K562 (cell line): ENCODE measurements around the gene JDP2. TPM values are rescaled to one million over a fixed set of nuclear protein-coding genes. Genes with fewer than 3 reads are reported as not detected.
"Not testable (repeated sequence)": the region's sequence is repeated elsewhere in the genome, so short reads cannot be mapped to it uniquely, and the experiment has no call there.

Experiments
- ATAC-seq: fragments of 200-7000 bp; cut with Tn5 transposase; 3 replicates; pipeline ENCODE4 v1.9.1; 2020; ENCODE audit warnings: moderate library complexity
- BruUV-seq: library from RNA; stranded (reverse); fragments of 400-500 nt; replicated peaks from 2 replicates; lab custom pipeline; 2021; lab: Mats Ljungman, UMichigan
- CTCF ChIA-PET: fragments of 300-600 bp; formaldehyde crosslinking; extraction: SDS; loops from one replicate; lab custom pipeline; 2021; ENCODE audit warnings: low intra/inter-chr PET ratio; lab: Yijun Ruan, JAX
- POLR2A ChIA-PET: fragments of 300-600, 350-650 bp; sonication (Branson Sonifier 250); formaldehyde crosslinking; extraction: SDS; loops from one replicate; lab custom pipeline; 2021; ENCODE audit warnings: antibody characterized with exemption, inconsistent platforms; lab: Yijun Ruan, JAX
- DNase-seq, 4 experiments: peaks; one replicate each; pipeline versions ENCODE4 v3.0.0 to v3.0.0-alpha.2; 2011 to 2018; ENCODE audit warnings: low spot score in 3 of 4, mixed read lengths in 3 of 4; ENCODE audit errors: extremely low read depth in 1 of 4
- FAIRE-seq: peaks from 2 replicates; lab custom pipeline; 2011; peaks lifted over from hg19 to GRCh38; lab: Jason Lieb, UNC
- H2AFZ ChIP-seq: 2 replicates; pipeline ENCODE4 v1.6.0; 2011; ENCODE audit warnings: low read depth, low read length, control low read depth, inconsistent platforms
- H3K27ac ChIP-seq: fragments of 200-600 bp; 3 replicates; pipeline ENCODE4 v1.8.0; 2011; ENCODE audit warnings: low read depth, mild to moderate bottlenecking, control low read depth, inconsistent platforms, low read length, moderate library complexity, mixed read lengths; ENCODE audit errors: extremely low read depth
- H3K27me3 ChIP-seq, 2 experiments: fragments of 300-600 bp in 1 of 2; 2 replicates in 1 of 2; 3 replicates in 1 of 2; pipeline versions ENCODE4 v1.6.0 to v1.8.0; 2011; ENCODE audit warnings: inconsistent platforms in 2 of 2, low read length in 2 of 2, mild to moderate bottlenecking in 1 of 2, mixed read lengths in 1 of 2, moderate library complexity in 1 of 2; ENCODE audit not compliant: control insufficient read depth in 2 of 2, insufficient read depth in 2 of 2
- H3K36me3 ChIP-seq: fragments of 300-600 bp; 3 replicates; pipeline ENCODE4 v1.8.0; 2011; ENCODE audit warnings: mild to moderate bottlenecking, low read length, inconsistent platforms; ENCODE audit not compliant: control insufficient read depth, insufficient read depth
- H3K4me1 ChIP-seq, 2 experiments: fragments of 200-600 bp in 1 of 2; replicated peaks in 1 of 2; 2 replicates in 1 of 2; 3 replicates in 1 of 2; pipeline versions ENCODE4 v1.5.1 to v1.8.0; 2011; ENCODE audit warnings: inconsistent platforms in 2 of 2, low read length in 2 of 2, mild to moderate bottlenecking in 1 of 2, mixed read lengths in 1 of 2, moderate library complexity in 1 of 2; ENCODE audit not compliant: control insufficient read depth in 2 of 2, insufficient read depth in 2 of 2
- H3K4me2 ChIP-seq: 2 replicates; pipeline ENCODE4 v1.6.1; 2011; ENCODE audit warnings: low read length, control low read depth, inconsistent platforms, mixed read lengths; ENCODE audit not compliant: insufficient read depth
- H3K4me3 ChIP-seq: fragments of 200-600 bp; sonication (generic), shearing (Covaris generic); 2 replicates; pipeline ENCODE4 v1.5.1; 2016; ENCODE audit warnings: control low read depth, inconsistent platforms
- H3K79me2 ChIP-seq: fragments of 200-600 bp; 3 replicates; pipeline ENCODE4 v1.8.0; 2011; ENCODE audit warnings: low read length, inconsistent platforms; ENCODE audit not compliant: control insufficient read depth, insufficient read depth
- H3K9ac ChIP-seq, 2 experiments: 2 replicates each; pipeline versions ENCODE4 v1.6.0 to v1.6.1; 2011; ENCODE audit warnings: low read depth in 2 of 2, low read length in 2 of 2, control low read depth in 1 of 2, inconsistent platforms in 1 of 2, mild to moderate bottlenecking in 1 of 2, mixed read lengths in 1 of 2; ENCODE audit not compliant: insufficient read depth in 1 of 2
- H3K9me1 ChIP-seq: one replicate; pipeline ENCODE4 v1.6.0; 2011; ENCODE audit warnings: inconsistent platforms, mild to moderate bottlenecking, low read length, moderate library complexity; ENCODE audit not compliant: control insufficient read depth, insufficient read depth
- H3K9me3 ChIP-seq: replicated peaks from 2 replicates; pipeline ENCODE4 v1.5.1; 2011; ENCODE audit warnings: low read depth, low read length, inconsistent platforms; ENCODE audit not compliant: control insufficient read depth, insufficient read depth
- H4K20me1 ChIP-seq: replicated peaks from 2 replicates; pipeline ENCODE4 v1.6.1; 2011; ENCODE audit warnings: low read length, inconsistent platforms, mixed read lengths; ENCODE audit not compliant: control insufficient read depth, insufficient read depth
- CBX5 ChIP-seq: IDR thresholded peaks from 2 replicates; pipeline ENCODE4 v1.6.1; 2014; ENCODE audit warnings: low read depth, borderline replicate concordance
- DNMT1 ChIP-seq: fragments of 450-650 bp; IDR thresholded peaks from 2 replicates; pipeline ENCODE4 v1.6.1; 2016; ENCODE audit warnings: antibody characterized with exemption, mild to moderate bottlenecking
- FOXM1 ChIP-seq, 2 experiments: fragments of 450-650 bp in 1 of 2; sonication (generic) in 1 of 2; formaldehyde crosslinking in 1 of 2; IDR thresholded peaks; 2 replicates each; pipeline versions ENCODE4 v1.6.1 to v1.9.0; 2017 to 2022; ENCODE audit warnings: low read depth in 2 of 2, mild to moderate bottlenecking in 2 of 2, missing genetic modification reagents in 1 of 2, moderate library complexity in 1 of 2
- PHF21A ChIP-seq: fragments of 450-650 bp; IDR thresholded peaks from 2 replicates; pipeline ENCODE4 v1.6.1; 2017; ENCODE audit warnings: low read depth, borderline replicate concordance
- SIRT6 ChIP-seq: IDR thresholded peaks from one replicate; pipeline ENCODE4 v1.6.1; 2012; ENCODE audit warnings: low read depth, mild to moderate bottlenecking, control low read depth, inconsistent platforms, low read length, moderate library complexity
- SMAD3 ChIP-seq: fragments of 450-650 bp; formaldehyde crosslinking; conservative IDR thresholded peaks from 2 replicates; pipeline ENCODE4 v1.4.0; 2020; ENCODE audit warnings: mild to moderate bottlenecking
- THRA ChIP-seq: fragments of 450-650 bp; IDR thresholded peaks from 2 replicates; pipeline ENCODE4 v1.6.1; 2017; ENCODE audit warnings: mild to moderate bottlenecking, moderate library complexity
- ZBTB17 ChIP-seq: fragments of 450-650 bp; formaldehyde crosslinking; IDR thresholded peaks from 2 replicates; pipeline ENCODE4 v1.4.0; 2020; ENCODE audit warnings: mild to moderate bottlenecking
- ZFX ChIP-seq: sonication (generic); formaldehyde crosslinking; IDR thresholded peaks from 2 replicates; pipeline ENCODE4 v1.8.0; 2022; ENCODE audit warnings: mild to moderate bottlenecking, missing genetic modification reagents, moderate library complexity
- WGBS: fragments of 100-300 bp; shearing (Covaris generic); methylation state at CpG from one replicate; pipeline ENCODE4 v1.1.6; 2016; ENCODE audit warnings: low coverage, mixed read lengths; ENCODE audit not compliant: insufficient coverage; ENCODE audit errors: missing lambda C conversion rate; 5-methylcytosine and 5-hydroxymethylcytosine counted together
- in situ Hi-C: fragments of 300-500 bp; cut with MboI; formaldehyde crosslinking; loops from 4 replicates; pipeline ENCODE4 v1.15.0; 2018; ENCODE audit warnings: inconsistent platforms, mixed read lengths
- intact Hi-C: fragments of 100-400 bp; cut with micrococcal nuclease; formaldehyde crosslinking; loops from 2 replicates; pipeline ENCODE4 v1.14.2; 2022
- polyA plus RNA-seq, 8 experiments: library from polyadenylated mRNA; depleted of rRNA in 4 of 8; stranded (reverse) in 5 of 8; unstranded in 3 of 8; fragments of >200 nt; fragmentation: Nextera tagmentation in 2 of 8; fragmentation: Illumina TruSeq in 1 of 8; extraction: Ambion mirVana in 2 of 8; extraction: Trizol in 1 of 8; gene quantifications; 2 replicates each; pipeline versions ENCODE4 v1.2.1 to v1.2.3, GENCODE V29; 2011 to 2014; ENCODE audit warnings: inconsistent platforms in 1 of 8, missing spikeins in 1 of 8
- total RNA-seq, 7 experiments: library from RNA; depleted of rRNA in 6 of 7; stranded (reverse); fragments of >200 nt in 6 of 7; fragmentation: Illumina TruSeq in 2 of 7; extraction: Trizol in 2 of 7; gene quantifications; 2 replicates each; pipeline versions ENCODE4 v1.2.1 to v1.2.3, GENCODE V29; 2011 to 2021; ENCODE audit warnings: low replicate concordance in 1 of 7
- TF ChIP-seq, protein P1 (sequence below): fragments of 250-450 bp; sonication (Bioruptor Pico); IDR thresholded peaks from 2 replicates; pipeline ENCODE4 v1.9.0; 2021; ENCODE audit warnings: mild to moderate bottlenecking

Gene JDP2
- total and polyA plus RNA-seq, 9 of the 15 experiments (the other 6 are each of a cell fraction or from before 2014, with no cell fraction given) = 0.27 to 13.8 (median 3.1) TPM

DNA sequence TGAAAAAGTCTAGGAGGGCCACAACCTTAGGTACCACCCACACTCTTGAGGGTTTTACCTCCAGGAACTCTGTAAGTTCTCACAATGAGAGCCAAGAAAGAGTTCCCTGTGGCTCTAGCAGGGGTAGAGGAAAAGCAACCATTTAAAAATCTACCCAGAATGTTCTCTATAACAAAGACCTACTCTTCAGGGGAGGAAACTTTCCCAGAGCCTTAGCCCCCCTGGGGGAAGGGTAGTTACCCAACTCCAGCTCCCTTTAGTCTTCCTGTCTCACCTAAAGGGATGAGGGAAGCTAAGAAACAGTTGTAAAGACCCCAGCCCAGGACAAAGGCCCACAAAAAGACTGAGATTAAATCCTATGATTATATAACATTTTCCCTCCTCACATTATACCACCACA lies 46.2 kb upstream of the JDP2 start (continued):
- no peak for TF ChIP-seq SMAD3 (CRISPR knock-in tag)

GRCh38 chr14:75383219-75383618 lies 44.6 kb upstream of the JDP2 start:
- not testable (repeated sequence) for BruUV-seq

GRCh38 chr14:75383721-75384120 lies 44.1 kb upstream of the JDP2 start:
- POLR2A ChIA-PET = no interaction called here
- in situ Hi-C loops = no loop called here
- no peak overlapping the region for H2AFZ ChIP-seq
- H3K9me3 ChIP-seq = no peaks in the 10 kb centered on the region
- no peak overlapping the region for H3K9ac ChIP-seq
- no peaks in the 10 kb centered on the region for H3K36me3 ChIP-seq
- H3K79me2 ChIP-seq = no peaks in the 10 kb centered on the region
- no TSS peak for BruUV-seq
- no peaks in the 10 kb centered on the region for H3K9me1 ChIP-seq
- H4K20me1 ChIP-seq = no peaks in the 10 kb centered on the region
- H3K4me2 ChIP-seq = no peak overlapping the region
- no peak overlapping the region for H3K4me3 ChIP-seq
- DNase-seq = no peak
- no peaks in the 10 kb centered on the region for H3K4me1 ChIP-seq
- H3K27ac ChIP-seq = no peak overlapping the region
- ATAC-seq = no peak
- H3K27me3 ChIP-seq = 0 out of 5 replicates have a peak, but pooled peaks cover 0 to 6% of the 10 kb centered on the region in 2 experiments
- TF ChIP-seq, protein P1, sequence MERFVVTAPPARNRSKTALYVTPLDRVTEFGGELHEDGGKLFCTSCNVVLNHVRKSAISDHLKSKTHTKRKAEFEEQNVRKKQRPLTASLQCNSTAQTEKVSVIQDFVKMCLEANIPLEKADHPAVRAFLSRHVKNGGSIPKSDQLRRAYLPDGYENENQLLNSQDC = no peak
- TF ChIP-seq ZFX (CRISPR knock-in tag) (no peak), ZBTB17 (CRISPR knock-in tag) (no peak), THRA (no peak), PHF21A (no peak), CBX5 (no peak), SIRT6 (no peak), DNMT1 (no peak), FOXM1 (IDR thresholded peaks at IDR 0.05; ENCODE audit: low read depth) (no peak), FOXM1 (CRISPR knock-in tag; IDR thresholded peaks at IDR 0.05; ENCODE audit: low read depth) (no peak)
- TF ChIP-seq, all 486 proteins: peak for 0
- FAIRE-seq = no peak
- 0% methylated on average over 1 of the region's 1 CpG for WGBS
- intact Hi-C loops = no loop called here
- CTCF ChIA-PET = no interaction called here

More at GRCh38 chr14:75383219-75383618, 44.6 kb upstream of the JDP2 start:
- H3K27me3 ChIP-seq, in situ Hi-C loops, H3K9me3 ChIP-seq, intact Hi-C loops, H3K4me2 ChIP-seq, CTCF ChIA-PET, FAIRE-seq, H3K79me2 ChIP-seq, POLR2A ChIA-PET, ATAC-seq, H3K9ac ChIP-seq, H3K9me1 ChIP-seq, H3K4me1 ChIP-seq, H4K20me1 ChIP-seq, H3K4me3 ChIP-seq, H3K36me3 ChIP-seq, DNase-seq, H3K27ac ChIP-seq, H2AFZ ChIP-seq: not testable (repeated sequence)
- WGBS = 4% methylated on average over 8 of the region's 9 CpGs
